ENCODE results near the gene GFOD2.

GFOD2 gene

GRCh38 chr16:67708368-67708771 lies 10.7 kb downstream of the GFOD2 start:
- Histone ChIP-seq H3K4me3 (replicated peaks; ENCODE audit: low read depth, low read length) (no peak overlapping the region), H3K27me3 (replicated peaks; ENCODE audit: control insufficient read depth, insufficient read depth, low read length) (no peaks in the 10 kb centered on the region), H3K36me3 (ENCODE audit: control insufficient read depth, insufficient read depth, low read length) (no peaks in the 10 kb centered on the region)
- TF ChIP-seq CTCF (IDR thresholded peaks at IDR 0.05; ENCODE audit: insufficient read depth, low read length, poor library complexity, severe bottlenecking): no peak
- DNase-seq (ENCODE audit: extremely low read depth, insufficient read length): no peak

GRCh38 chr16:67707790-67708189 lies 11.3 kb downstream of the GFOD2 start:
- no peaks in the 10 kb centered on the region for H3K27me3 ChIP-seq (replicated peaks; ENCODE audit: control insufficient read depth, insufficient read depth, low read length)
- H3K36me3 ChIP-seq (ENCODE audit: control insufficient read depth, insufficient read depth, low read length): no peaks in the 10 kb centered on the region
- no peak for TF ChIP-seq CTCF (IDR thresholded peaks at IDR 0.05; ENCODE audit: insufficient read depth, low read length, poor library complexity, severe bottlenecking)
- H3K4me3 ChIP-seq (replicated peaks; ENCODE audit: low read depth, low read length): no peak overlapping the region
- no peak for DNase-seq (ENCODE audit: extremely low read depth, insufficient read length)

GRCh38 chr16:67707210-67707609 lies 11.9 kb downstream of the GFOD2 start:
- H3K36me3 ChIP-seq (ENCODE audit: control insufficient read depth, insufficient read depth, low read length): no peaks in the 10 kb centered on the region
- TF ChIP-seq CTCF (IDR thresholded peaks at IDR 0.05; ENCODE audit: insufficient read depth, low read length, poor library complexity, severe bottlenecking): no peak
- no peaks in the 10 kb centered on the region for H3K27me3 ChIP-seq (replicated peaks; ENCODE audit: control insufficient read depth, insufficient read depth, low read length)
- DNase-seq (ENCODE audit: extremely low read depth, insufficient read length): no peak
- no peak overlapping the region for H3K4me3 ChIP-seq (replicated peaks; ENCODE audit: low read depth, low read length)

- DNase-seq (ENCODE audit: extremely low read depth, insufficient read length): no peak
- Histone ChIP-seq H3K27me3 (replicated peaks; ENCODE audit: control insufficient read depth, insufficient read depth, low read length) (no peaks in the 10 kb centered on the region), H3K4me3 (replicated peaks; ENCODE audit: low read depth, low read length) (no peak overlapping the region), H3K36me3 (ENCODE audit: control insufficient read depth, insufficient read depth, low read length) (no peaks in the 10 kb centered on the region)
- no peak for TF ChIP-seq CTCF (IDR thresholded peaks at IDR 0.05; ENCODE audit: insufficient read depth, low read length, poor library complexity, severe bottlenecking)
Measured at GRCh38 chr16:67704110-67704509, 15.0 kb downstream of the GFOD2 start.

- Histone ChIP-seq H3K4me3 (replicated peaks; ENCODE audit: low read depth, low read length) (no peak overlapping the region), H3K27me3 (replicated peaks; ENCODE audit: control insufficient read depth, insufficient read depth, low read length) (no peaks in the 10 kb centered on the region), H3K36me3 (ENCODE audit: control insufficient read depth, insufficient read depth, low read length) (no peaks in the 10 kb centered on the region)
- DNase-seq (ENCODE audit: extremely low read depth, insufficient read length): no peak
- TF ChIP-seq CTCF (IDR thresholded peaks at IDR 0.05; ENCODE audit: insufficient read depth, low read length, poor library complexity, severe bottlenecking): no peak
Measured at GRCh38 chr16:67703626-67704025, 15.5 kb downstream of the GFOD2 start.

GRCh38 chr16:67702130-67702529 lies 17.0 kb downstream of the GFOD2 start:
- DNase-seq (ENCODE audit: extremely low read depth, insufficient read length): no peak
- no peak for TF ChIP-seq CTCF (IDR thresholded peaks at IDR 0.05; ENCODE audit: insufficient read depth, low read length, poor library complexity, severe bottlenecking)
- no peaks in the 10 kb centered on the region for H3K27me3 ChIP-seq (replicated peaks; ENCODE audit: control insufficient read depth, insufficient read depth, low read length)
- H3K36me3 ChIP-seq (ENCODE audit: control insufficient read depth, insufficient read depth, low read length): no peaks in the 10 kb centered on the region
- no peak overlapping the region for H3K4me3 ChIP-seq (replicated peaks; ENCODE audit: low read depth, low read length)

Data from GM06990 (cell line).